Midbrain (tissue), 1 donor: ENCODE measurements around the gene ANKRD18A.

ENCODE experiments used
- DNase-seq: peaks from one replicate; lab custom pipeline; 2025; lab: John Stamatoyannopoulos, UW

The ANKRD18A gene

GRCh38 chr9:38620483-38621433 is at the start of gene ANKRD18A:
TSS of gene ANKRD18A (minus strand) at chr9:38620596. CDS start at chr9:38620285, 311 bp downstream.
- DNase-seq: peak; percentile 74

- no peak for DNase-seq
These were observed 48.5 kb upstream of the ANKRD18A start for GRCh38 chr9:38668791-38669466.

GRCh38 chr9:38662763-38663593 is 42.6 kb upstream of the ANKRD18A start:
- peak; percentile 65 for DNase-seq

- no peak for DNase-seq
These were observed 39.1 kb upstream of the ANKRD18A start for GRCh38 chr9:38659538-38659937.

- no peak for DNase-seq
These were observed 36.5 kb upstream of the ANKRD18A start for GRCh38 chr9:38656896-38657295.

GRCh38 chr9:38652486-38652885 is 32.1 kb upstream of the ANKRD18A start:
- no peak for DNase-seq

- no peak for DNase-seq
These were observed 31.6 kb upstream of the ANKRD18A start for GRCh38 chr9:38652044-38652443.

- DNase-seq: no peak
These were observed 31.1 kb upstream of the ANKRD18A start for GRCh38 chr9:38651400-38652042.

GRCh38 chr9:38650564-38650963 is 30.2 kb upstream of the ANKRD18A start:
- no peak for DNase-seq

GRCh38 chr9:38649731-38650363 is 29.5 kb upstream of the ANKRD18A start:
- no peak for DNase-seq

GRCh38 chr9:38644601-38645000 is 24.2 kb upstream of the ANKRD18A start:
- no peak for DNase-seq

- no peak for DNase-seq
These were observed 23.4 kb upstream of the ANKRD18A start for GRCh38 chr9:38643815-38644173.

GRCh38 chr9:38642951-38643814 is 22.8 kb upstream of the ANKRD18A start:
- no peak for DNase-seq

GRCh38 chr9:38641985-38642864 is 21.8 kb upstream of the ANKRD18A start:
- DNase-seq: peak; percentile 82

- no peak for DNase-seq
These were observed 20.7 kb upstream of the ANKRD18A start for GRCh38 chr9:38641142-38641541.

GRCh38 chr9:38639577-38639940 is 19.2 kb upstream of the ANKRD18A start:
- DNase-seq: no peak

- DNase-seq: no peak
These were observed 18.6 kb upstream of the ANKRD18A start for GRCh38 chr9:38638881-38639576.

- no peak for DNase-seq
These were observed 13.9 kb upstream of the ANKRD18A start for GRCh38 chr9:38634315-38634714.

GRCh38 chr9:38629511-38629910 is 9.1 kb upstream of the ANKRD18A start:
- DNase-seq: no peak
